A549 (cell line): ENCODE measurements around the gene TFDP1.
"Not testable (repeated sequence)": the region's sequence is repeated elsewhere in the genome, so short reads cannot be mapped to it uniquely, and the experiment has no call there.

Experiments
- CEBPB ChIP-seq, 2 experiments: fragments of >200 bp in 1 of 2; sonication (Bioruptor Twin) in 1 of 2; formaldehyde crosslinking in 1 of 2; IDR thresholded peaks; 2 replicates each; pipeline ENCODE4 v1.6.1; 2012 to 2016
- FOSL2 ChIP-seq, 2 experiments: fragments of 450-650 bp in 1 of 2; fragments of >200 bp in 1 of 2; sonication (Bioruptor Twin) in 1 of 2; formaldehyde crosslinking; IDR thresholded peaks; 2 replicates each; pipeline versions ENCODE4 v1.5.0 to v1.6.1; 2016 to 2020; ENCODE audit warnings: mild to moderate bottlenecking in 1 of 2, moderate library complexity in 1 of 2
- HDAC2 ChIP-seq: fragments of 200-600 bp; sonication (generic); IDR thresholded peaks from 2 replicates; pipeline ENCODE4 v1.6.1; 2016
- JUN ChIP-seq, 2 experiments: fragments of >200 bp; sonication (Bioruptor Twin); formaldehyde crosslinking; IDR thresholded peaks; 2 replicates in 1 of 2; 3 replicates in 1 of 2; pipeline ENCODE4 v1.6.1; 2016 to 2017
- MYC ChIP-seq: IDR thresholded peaks from 2 replicates; pipeline ENCODE4 v1.6.1; 2012; ENCODE audit warnings: mild to moderate bottlenecking, inconsistent platforms, low read length, improper control_type of control experiment, borderline replicate concordance
- POLR2A ChIP-seq: IDR thresholded peaks from 2 replicates; pipeline ENCODE4 v1.6.1; 2012; ENCODE audit warnings: mild to moderate bottlenecking, low read length
- POLR2AphosphoS2 ChIP-seq: conservative IDR thresholded peaks from 2 replicates; pipeline ENCODE4 v1.6.1; 2012; ENCODE audit warnings: low read length, improper control_type of control experiment, inconsistent platforms
- RAD21 ChIP-seq, 2 experiments: fragments of >200 bp in 1 of 2; sonication (Bioruptor Twin) in 1 of 2; formaldehyde crosslinking in 1 of 2; IDR thresholded peaks in 1 of 2; conservative IDR thresholded peaks in 1 of 2; 2 replicates in 1 of 2; 3 replicates in 1 of 2; pipeline ENCODE4 v1.6.1; 2012 to 2018; ENCODE audit warnings: inconsistent platforms in 1 of 2
- TF ChIP-seq, protein P1 (sequence below): fragments of >200 bp; sonication (Bioruptor Twin); formaldehyde crosslinking; IDR thresholded peaks from 3 replicates; pipeline ENCODE4 v1.5.1; 2016
- TF ChIP-seq, protein P2 (sequence below): fragments of 450-650 bp; IDR thresholded peaks from 2 replicates; pipeline ENCODE4 v1.6.1; 2014; ENCODE audit warnings: antibody characterized with exemption

DNA sequence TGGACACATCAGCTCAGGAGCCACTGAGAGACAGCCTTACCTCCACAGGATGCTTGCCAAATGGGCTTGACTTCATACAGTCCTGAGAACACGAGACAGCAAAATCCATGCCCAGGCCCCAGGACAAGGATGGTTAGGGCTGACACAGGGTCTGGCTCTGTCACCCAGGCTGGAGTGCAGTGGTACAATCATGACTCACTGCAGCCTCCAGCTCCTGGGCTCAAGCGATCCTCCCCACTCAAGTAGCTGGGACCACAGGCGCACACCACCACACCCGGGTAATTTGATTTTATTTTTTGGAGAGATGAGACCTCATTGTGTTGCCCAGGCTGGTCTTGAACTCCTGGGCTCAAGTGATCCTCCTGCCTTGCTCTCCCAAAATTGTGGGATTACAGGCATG, 21.0 kb upstream of the TFDP1 start:
- TF ChIP-seq, protein P1, sequence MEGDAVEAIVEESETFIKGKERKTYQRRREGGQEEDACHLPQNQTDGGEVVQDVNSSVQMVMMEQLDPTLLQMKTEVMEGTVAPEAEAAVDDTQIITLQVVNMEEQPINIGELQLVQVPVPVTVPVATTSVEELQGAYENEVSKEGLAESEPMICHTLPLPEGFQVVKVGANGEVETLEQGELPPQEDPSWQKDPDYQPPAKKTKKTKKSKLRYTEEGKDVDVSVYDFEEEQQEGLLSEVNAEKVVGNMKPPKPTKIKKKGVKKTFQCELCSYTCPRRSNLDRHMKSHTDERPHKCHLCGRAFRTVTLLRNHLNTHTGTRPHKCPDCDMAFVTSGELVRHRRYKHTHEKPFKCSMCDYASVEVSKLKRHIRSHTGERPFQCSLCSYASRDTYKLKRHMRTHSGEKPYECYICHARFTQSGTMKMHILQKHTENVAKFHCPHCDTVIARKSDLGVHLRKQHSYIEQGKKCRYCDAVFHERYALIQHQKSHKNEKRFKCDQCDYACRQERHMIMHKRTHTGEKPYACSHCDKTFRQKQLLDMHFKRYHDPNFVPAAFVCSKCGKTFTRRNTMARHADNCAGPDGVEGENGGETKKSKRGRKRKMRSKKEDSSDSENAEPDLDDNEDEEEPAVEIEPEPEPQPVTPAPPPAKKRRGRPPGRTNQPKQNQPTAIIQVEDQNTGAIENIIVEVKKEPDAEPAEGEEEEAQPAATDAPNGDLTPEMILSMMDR = not testable (repeated sequence)
- TF ChIP-seq, protein P2, sequence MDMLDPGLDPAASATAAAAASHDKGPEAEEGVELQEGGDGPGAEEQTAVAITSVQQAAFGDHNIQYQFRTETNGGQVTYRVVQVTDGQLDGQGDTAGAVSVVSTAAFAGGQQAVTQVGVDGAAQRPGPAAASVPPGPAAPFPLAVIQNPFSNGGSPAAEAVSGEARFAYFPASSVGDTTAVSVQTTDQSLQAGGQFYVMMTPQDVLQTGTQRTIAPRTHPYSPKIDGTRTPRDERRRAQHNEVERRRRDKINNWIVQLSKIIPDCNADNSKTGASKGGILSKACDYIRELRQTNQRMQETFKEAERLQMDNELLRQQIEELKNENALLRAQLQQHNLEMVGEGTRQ = not testable (repeated sequence)
- TF ChIP-seq JUN (IDR thresholded peaks at IDR 0.05); CEBPB (IDR thresholded peaks at IDR 0.05); POLR2A; RAD21 (conservative IDR thresholded peaks at IDR 0.05 in 1 of 2, IDR thresholded peaks at IDR 0.05 in 1 of 2); FOSL2 (IDR thresholded peaks at IDR 0.05); FOSL2 (CRISPR knock-in tag; IDR thresholded peaks at IDR 0.05); HDAC2; POLR2AphosphoS2; MYC: not testable (repeated sequence)
